Lower leg skin (tissue), 4 donors: Measurements from ENCODE around the gene ATOH8. TPM values are rescaled to one million over a fixed set of nuclear protein-coding genes. Genes with fewer than 3 reads are reported as not detected.

Experiments
- DNase-seq, 2 donors: peaks; one replicate each; pipeline ENCODE4 v3.0.0-alpha.2; 2019; ENCODE audit warnings: low spot score in 2 of 2
- H3K4me3 ChIP-seq: fragments of 200-600 bp; sonication (generic); 2 replicates; pipeline ENCODE4 v1.5.1; 2017; ENCODE audit warnings: mild to moderate bottlenecking, low read depth; ENCODE audit not compliant: poor library complexity, severe bottlenecking
- CTCF ChIP-seq, 3 donors: fragments of 450-650 bp; IDR thresholded peaks; one replicate each; pipeline ENCODE4 v1.5.1; 2016; ENCODE audit warnings: antibody characterized with exemption in 3 of 3, mild to moderate bottlenecking in 3 of 3, moderate library complexity in 2 of 3
- POLR2A ChIP-seq, 2 donors: fragments of 450-650 bp; IDR thresholded peaks; one replicate each; pipeline ENCODE4 v1.6.1; 2016 to 2017; ENCODE audit warnings: antibody characterized with exemption in 2 of 2, mild to moderate bottlenecking in 1 of 2, moderate library complexity in 1 of 2
- WGBS, 2 donors: methylation state at CpG; one replicate each; pipeline ENCODE4 v1.1.5; 2018; 5-methylcytosine and 5-hydroxymethylcytosine counted together
- intact Hi-C: fragments of 100-400 bp; cut with DNase I; formaldehyde crosslinking; loops from one replicate; pipeline ENCODE4 v1.15.0; 2023; ENCODE audit warnings: low total_unique reads
- total RNA-seq, 4 donors: library from RNA; depleted of rRNA; stranded (reverse); fragments of >200 nt; gene quantifications; one replicate each; pipeline ENCODE4 v1.1.0, GENCODE V29; 2016

ATOH8 gene
- total RNA-seq, 4 donors from 2014 or later, result 27.3 to 79.8 (median 33.7) TPM

GRCh38 chr2:85736456-85737355 lies 17.1 kb upstream of the ATOH8 start:
- intact Hi-C loops, result no loop called here
- no peak overlapping the region for H3K4me3 ChIP-seq
- DNase-seq, result no peak
- 51 to 66% methylated on average over 7 of the region's 7 CpGs for WGBS, 2 donors
- no peak for TF ChIP-seq POLR2A (IDR thresholded peaks at IDR 0.05)
- no peak for TF ChIP-seq CTCF (IDR thresholded peaks at IDR 0.05)

- TF ChIP-seq POLR2A (IDR thresholded peaks at IDR 0.05) (no peak), CTCF (IDR thresholded peaks at IDR 0.05) (no peak)
These were observed 16.3 kb upstream of the ATOH8 start for GRCh38 chr2:85737481-85737880.

GRCh38 chr2:85737961-85738360 lies 15.8 kb upstream of the ATOH8 start:
- no peak overlapping the region for H3K4me3 ChIP-seq
- no peak for TF ChIP-seq CTCF (IDR thresholded peaks at IDR 0.05)
- no peak for TF ChIP-seq POLR2A (IDR thresholded peaks at IDR 0.05)
- intact Hi-C loops, result no loop called here
- DNase-seq, result no peak
- 59 to 68% methylated on average over 4 of the region's 4 CpGs for WGBS, 2 donors

More at GRCh38 chr2:85737481-85737880, 16.3 kb upstream of the ATOH8 start:
- intact Hi-C loops, result no loop called here
- WGBS, 2 donors, result 20 to 26% methylated on average over 4 of the region's 4 CpGs
- DNase-seq, result peak; percentile 89 to 96
- no peak overlapping the region for H3K4me3 ChIP-seq

GRCh38 chr2:85740193-85740592 lies 13.6 kb upstream of the ATOH8 start:
- 76 to 82% methylated on average over 4 of the region's 4 CpGs for WGBS, 2 donors
- intact Hi-C loops, result no loop called here
- DNase-seq, result no peak
- H3K4me3 ChIP-seq, result no peak overlapping the region
- TF ChIP-seq CTCF (IDR thresholded peaks at IDR 0.05) (no peak), POLR2A (IDR thresholded peaks at IDR 0.05) (no peak)

- 48 to 66% methylated on average over 8 to 9 of the region's 9 CpGs for WGBS, 2 donors
- DNase-seq, result no peak
- TF ChIP-seq CTCF (IDR thresholded peaks at IDR 0.05) (no peak), POLR2A (IDR thresholded peaks at IDR 0.05) (no peak)
- intact Hi-C loops, result no loop called here
- H3K4me3 ChIP-seq, result no peak overlapping the region
These were observed 12.5 kb upstream of the ATOH8 start for GRCh38 chr2:85741211-85741832.
